CD4-positive, alpha-beta T cell (primary cell): ENCODE results near the gene ARFGEF3. TPM values are rescaled to one million over a fixed set of nuclear protein-coding genes. Genes with fewer than 3 reads are reported as not detected.

Experiments used
- ATAC-seq: fragments of 200-7000 bp; cut with Tn5 transposase; one replicate; pipeline ENCODE4 v1.10.0; 2022; ENCODE audit warnings: mild to moderate bottlenecking; ENCODE audit not compliant: poor library complexity
- CTCF ChIA-PET: fragments of 350-600 bp; sonication (Branson Sonifier 250); formaldehyde crosslinking; loops from one replicate; lab custom pipeline; 2021; ENCODE audit warnings: antibody characterized with exemption, inconsistent platforms; lab: Charles Lee
- POLR2A ChIA-PET: fragments of 350-600 bp; sonication (Branson Sonifier 250); formaldehyde crosslinking; loops from one replicate; lab custom pipeline; 2021; ENCODE audit warnings: antibody characterized with exemption, inconsistent platforms; lab: Charles Lee
- DNase-seq, 14 experiments: peaks; one replicate each; pipeline ENCODE4 v3.0.0-alpha.2; 2013 to 2020; ENCODE audit warnings: mixed read lengths in 2 of 14
- H3K27ac ChIP-seq, 2 donors: one replicate each; pipeline versions ENCODE4 v1.5.1 to v1.7.0; 2013; ENCODE audit warnings: low read length in 2 of 2, low read depth in 1 of 2, mild to moderate bottlenecking in 1 of 2
- H3K27me3 ChIP-seq, 2 experiments: 1 replicate in 1 of 2; 2 replicates in 1 of 2; pipeline versions ENCODE4 v1.6.1 to v1.7.0; 2013; ENCODE audit warnings: low read length in 2 of 2, control low read depth in 1 of 2, mild to moderate bottlenecking in 1 of 2, moderate library complexity in 1 of 2; ENCODE audit not compliant: insufficient read depth in 2 of 2, control insufficient read depth in 1 of 2
- H3K36me3 ChIP-seq: one replicate; pipeline ENCODE4 v1.6.1; 2013; ENCODE audit warnings: low read length, control low read depth; ENCODE audit not compliant: insufficient read depth
- H3K4me1 ChIP-seq: one replicate; pipeline ENCODE4 v1.6.1; 2013; ENCODE audit warnings: low read length, control low read depth; ENCODE audit not compliant: insufficient read depth
- H3K4me3 ChIP-seq: one replicate; pipeline ENCODE4 v1.5.1; 2013; ENCODE audit warnings: mild to moderate bottlenecking, low read length, moderate library complexity
- H3K9me3 ChIP-seq, 2 experiments: 1 replicate in 1 of 2; 2 replicates in 1 of 2; pipeline versions ENCODE4 v1.6.1 to v1.7.0; 2013; ENCODE audit warnings: low read length in 2 of 2, mild to moderate bottlenecking in 2 of 2, control low read depth in 1 of 2, moderate library complexity in 1 of 2; ENCODE audit not compliant: control insufficient read depth in 1 of 2, insufficient read depth in 1 of 2
- H3K27ac Mint-ChIP-seq: one replicate; pipeline ENCODE4 v1.8.0; 2020; ENCODE audit warnings: mixed read lengths
- H3K27me3 Mint-ChIP-seq: one replicate; pipeline ENCODE4 v1.8.0; 2021; ENCODE audit warnings: mixed read lengths
- H3K36me3 Mint-ChIP-seq: one replicate; pipeline ENCODE4 v1.8.0; 2021; ENCODE audit warnings: low read depth, mixed read lengths
- H3K4me1 Mint-ChIP-seq: one replicate; pipeline ENCODE4 v1.8.0; 2021; ENCODE audit warnings: low read depth, mixed read lengths
- H3K4me3 Mint-ChIP-seq: one replicate; pipeline ENCODE4 v1.8.0; 2020; ENCODE audit warnings: mild to moderate bottlenecking, mixed read lengths
- H3K9me3 Mint-ChIP-seq: one replicate; pipeline ENCODE4 v1.8.0; 2020; ENCODE audit warnings: mixed read lengths
- CTCF ChIP-seq: fragments of 200-600 bp; IDR thresholded peaks from one replicate; pipeline ENCODE4 v1.8.0; 2022; ENCODE audit warnings: antibody characterized with exemption, mild to moderate bottlenecking
- intact Hi-C, 2 experiments: fragments of 100-400 bp; cut with DNase I in 1 of 2; cut with micrococcal nuclease in 1 of 2; formaldehyde crosslinking; loops; one replicate each; pipeline versions ENCODE4 v1.15.1 to v1.9.0; 2023 to 2025; cut with DNase I, micrococcal nuclease
- total RNA-seq, 174 experiments: library from RNA in 2 of 174; stranded (reverse) in 2 of 174; gene quantifications; one replicate each; pipeline ENCODE4 v1.2.3 and lab custom pipeline; 2021 to 2026

ARFGEF3 gene
- total RNA-seq, 2 experiments from 2014 or later = not detected

GRCh38 chr6:138142806-138143205 is 18.9 kb upstream of the ARFGEF3 start:
- Mint-ChIP-seq H3K4me1 (no peaks in the 10 kb centered on the region), H3K27ac (no peak overlapping the region), H3K27me3 (peaks cover 57% of the 10 kb centered on the region), H3K36me3 (no peaks in the 10 kb centered on the region), H3K4me3 (no peak overlapping the region), H3K9me3 (no peaks in the 10 kb centered on the region)
- Histone ChIP-seq H3K27me3 (peaks cover 3 to 34% of the 10 kb centered on the region in 2 experiments), H3K9me3 (no peaks in the 10 kb centered on the region), H3K27ac (no peak overlapping the region), H3K36me3 (no peaks in the 10 kb centered on the region), H3K4me3 (no peak overlapping the region), H3K4me1 (no peaks in the 10 kb centered on the region)
- DNase-seq (no peak), ATAC-seq (no peak)
- TF ChIP-seq CTCF = no peak
- ChIA-PET POLR2A (no interaction called here), CTCF (no interaction called here)
- intact Hi-C loops = no loop called here

DNA sequence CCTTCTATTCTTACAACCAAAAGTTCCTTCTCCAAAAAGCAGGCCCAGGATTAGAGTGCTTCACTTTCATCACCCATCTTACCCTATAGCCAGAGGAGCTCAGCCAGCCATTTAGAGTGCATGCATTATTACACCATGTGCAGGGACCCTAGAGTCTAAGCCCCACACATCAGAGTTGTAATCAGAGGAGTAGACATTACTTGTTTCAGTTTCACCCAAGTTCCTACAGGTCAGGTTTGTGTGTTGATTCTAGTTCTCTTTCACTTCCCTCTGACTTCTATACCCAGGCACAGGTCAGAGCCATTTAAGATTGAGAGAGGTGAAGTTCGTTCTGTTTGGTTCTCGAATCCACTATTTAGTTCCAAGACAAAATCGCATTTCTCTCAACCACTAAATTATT is 16.3 kb upstream of the ARFGEF3 start:
- DNase-seq (no peak), ATAC-seq (no peak)
- Histone ChIP-seq H3K4me3 (no peak overlapping the region), H3K4me1 (no peaks in the 10 kb centered on the region), H3K36me3 (no peaks in the 10 kb centered on the region), H3K27ac (no peak overlapping the region), H3K9me3 (no peaks in the 10 kb centered on the region), H3K27me3 (peaks cover 3 to 18% of the 10 kb centered on the region in 2 experiments)
- Mint-ChIP-seq H3K4me3 (no peak overlapping the region), H3K36me3 (no peaks in the 10 kb centered on the region), H3K9me3 (no peaks in the 10 kb centered on the region), H3K27ac (no peak overlapping the region), H3K4me1 (no peaks in the 10 kb centered on the region), H3K27me3 (peaks cover 49% of the 10 kb centered on the region)
- ChIA-PET CTCF (no interaction called here), POLR2A (no interaction called here)
- no peak for TF ChIP-seq CTCF
- intact Hi-C loops = no loop called here

DNA sequence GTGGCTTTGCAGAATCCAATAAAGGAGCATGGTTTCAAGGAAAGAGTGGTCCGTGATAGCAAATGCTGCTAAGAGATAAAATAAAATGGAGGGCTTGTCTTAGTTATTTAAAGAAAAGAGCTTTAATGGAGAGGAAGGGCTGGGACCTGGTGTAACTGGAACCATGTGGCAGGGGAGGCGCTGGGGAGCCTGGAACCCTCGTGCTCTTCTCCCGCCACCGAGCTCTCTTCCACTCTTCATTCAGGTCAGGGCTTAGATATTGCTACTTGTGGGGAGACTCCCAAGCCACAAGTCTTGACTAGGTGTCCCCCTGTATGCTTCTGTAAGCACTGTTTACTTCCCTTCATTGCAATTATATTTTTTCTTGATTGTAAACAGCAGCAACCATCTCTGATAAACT is 15.2 kb upstream of the ARFGEF3 start:
- Histone ChIP-seq H3K4me1 (no peaks in the 10 kb centered on the region), H3K4me3 (no peak overlapping the region), H3K27ac (no peak overlapping the region), H3K36me3 (no peaks in the 10 kb centered on the region), H3K27me3 (peaks cover 3 to 17% of the 10 kb centered on the region in 2 experiments), H3K9me3 (no peaks in the 10 kb centered on the region)
- no peak for TF ChIP-seq CTCF
- ATAC-seq = no peak
- Mint-ChIP-seq H3K4me3 (no peak overlapping the region), H3K27ac (no peak overlapping the region), H3K4me1 (no peaks in the 10 kb centered on the region), H3K36me3 (no peaks in the 10 kb centered on the region), H3K9me3 (no peaks in the 10 kb centered on the region), H3K27me3 (peaks cover 43% of the 10 kb centered on the region)
- intact Hi-C loops = no loop called here
- CTCF ChIA-PET = no interaction called here
- POLR2A ChIA-PET = no interaction called here
- DNase-seq = no peak
